HG02759 (cell line): ENCODE results near the gene ULK4.
A peak's percentile ranks its signal among the peaks of the same experiment; 100 is the strongest.

ENCODE experiments used
- ATAC-seq: cut with Tn5 transposase; IDR thresholded peaks from one replicate; pipeline ENCODE4 v1.9.1; 2021; ENCODE audit warnings: mild to moderate bottlenecking, moderate library complexity; ENCODE audit not compliant: unreplicated experiment

ULK4 gene

DNA sequence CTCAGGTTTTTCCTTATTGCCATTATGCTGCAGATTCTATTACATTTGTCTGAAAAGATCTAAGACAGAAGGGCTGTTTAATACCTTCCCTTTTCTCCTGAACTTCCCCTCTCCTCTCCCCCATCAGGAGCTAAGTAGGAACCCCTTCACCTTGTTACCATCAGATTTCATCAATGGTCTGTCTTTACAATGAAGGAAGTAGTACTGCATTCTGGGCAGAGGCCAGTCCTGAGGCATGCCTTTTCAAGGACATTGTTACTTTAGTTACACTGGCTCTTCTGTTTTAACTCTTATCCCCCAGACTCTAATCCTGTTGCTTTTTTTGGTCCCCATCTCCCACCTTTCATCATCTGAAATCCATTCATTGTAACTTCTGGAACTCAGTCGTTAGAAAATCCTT lies 754.5 kb downstream of the ULK4 start:
- no peak for ATAC-seq

- no peak for ATAC-seq
These were observed 756.3 kb downstream of the ULK4 start for GRCh38 chr3:41205591-41205990.

DNA sequence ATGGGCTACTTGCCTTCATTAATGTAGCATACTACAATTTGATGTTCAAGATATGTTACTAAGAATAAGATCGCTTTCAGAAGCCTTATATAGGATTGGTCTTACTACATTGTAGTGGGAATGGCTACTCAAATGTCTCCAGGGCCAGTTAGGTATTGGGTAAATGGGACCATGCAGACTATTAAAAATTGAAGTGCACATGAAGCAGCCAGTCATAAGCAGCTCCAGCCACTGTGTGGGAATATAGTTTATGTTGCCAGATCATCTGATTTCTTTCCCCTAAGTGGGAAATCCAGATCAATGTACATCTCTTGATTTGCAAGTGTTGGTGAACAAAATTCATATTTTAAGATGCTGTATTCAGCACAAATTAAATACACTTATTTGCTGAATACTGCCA lies 757.5 kb downstream of the ULK4 start:
- ATAC-seq = no peak

GRCh38 chr3:41202834-41203345 lies 759.0 kb downstream of the ULK4 start:
- ATAC-seq = no peak

DNA sequence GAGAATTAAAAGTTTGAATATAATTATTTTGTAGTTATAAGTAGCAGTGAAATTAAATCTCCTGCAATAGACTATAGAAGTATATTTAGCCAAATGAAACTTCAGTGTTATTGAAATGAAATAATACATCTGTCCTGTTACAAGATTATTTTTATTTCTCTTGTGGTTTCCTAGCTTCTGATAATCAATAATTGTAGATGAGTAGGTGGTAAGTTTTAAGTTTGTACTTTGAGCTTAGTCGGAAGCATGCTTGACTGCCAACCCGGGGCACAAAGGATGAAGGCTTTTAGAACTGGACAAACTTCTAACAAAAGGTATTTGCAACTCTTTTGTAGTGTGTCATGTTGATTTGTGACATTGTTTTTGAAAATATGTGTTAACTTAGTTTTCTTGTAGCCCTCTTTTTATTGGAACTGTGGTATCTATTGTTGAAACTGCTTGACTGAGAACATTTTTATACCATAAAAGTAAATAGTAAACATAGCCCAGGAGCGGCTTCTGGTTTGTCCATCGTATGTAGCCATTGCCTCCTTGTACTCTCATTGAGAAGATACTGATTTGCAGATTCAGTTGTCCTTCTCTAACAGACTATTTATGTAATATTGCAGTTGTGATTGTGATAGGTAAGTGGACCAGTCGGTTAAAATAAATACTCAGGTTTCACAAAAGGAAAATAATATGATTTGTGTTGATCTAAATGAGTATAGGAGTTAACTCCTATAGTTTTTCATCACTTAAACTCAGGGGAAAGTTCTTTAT lies 759.6 kb downstream of the ULK4 start:
- ATAC-seq = no peak

GRCh38 chr3:41200669-41201021 lies 761.3 kb downstream of the ULK4 start:
- ATAC-seq = no peak

DNA sequence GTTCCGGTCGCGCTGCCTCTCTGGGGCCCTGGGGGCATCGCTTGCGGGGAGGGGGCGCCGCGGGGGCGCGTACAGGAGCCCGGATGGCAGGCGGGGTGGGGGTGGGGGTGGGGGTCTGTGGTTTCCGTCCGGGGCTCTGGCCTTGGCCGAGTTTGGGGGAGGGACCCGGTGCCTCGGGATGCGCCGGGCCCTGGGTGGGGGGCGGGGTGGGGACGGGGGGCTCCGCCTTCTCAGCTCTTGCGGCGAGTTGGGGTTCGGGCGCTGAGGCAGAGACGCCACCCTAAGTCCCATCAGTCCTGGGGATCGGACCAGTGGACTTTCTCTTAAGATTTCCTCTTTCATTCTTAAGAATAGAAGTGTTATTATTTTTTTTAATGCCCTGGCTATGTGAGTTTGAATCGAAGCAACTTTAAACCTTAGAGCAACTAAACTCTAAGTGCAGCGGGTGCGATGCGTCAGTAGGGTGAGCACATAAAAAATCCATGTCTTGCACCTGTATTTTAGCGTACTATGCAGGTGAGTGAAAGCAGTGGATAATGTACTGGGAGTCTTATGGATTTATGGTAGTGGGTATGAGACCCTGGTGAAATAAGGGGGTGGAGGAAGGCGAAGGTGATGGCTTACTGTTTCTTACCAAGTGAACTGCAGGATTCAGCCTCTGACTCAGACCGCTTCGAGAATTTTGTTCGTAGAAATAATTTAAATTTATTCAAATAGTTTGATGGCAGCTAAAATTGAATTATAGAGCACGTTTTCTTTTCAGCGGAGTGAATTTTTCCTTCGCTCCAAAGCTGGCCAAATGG lies 761.8 kb downstream of the ULK4 start:
- ATAC-seq = peak; percentile 8

GRCh38 chr3:41198950-41199865 lies 762.7 kb downstream of the ULK4 start, which contains the start of gene CTNNB1:
Gene CTNNB1 (plus strand): TSS chr3:41199505. CDS start chr3:41224069, 24,564 bp downstream.
- peak; percentile 76 for ATAC-seq

DNA sequence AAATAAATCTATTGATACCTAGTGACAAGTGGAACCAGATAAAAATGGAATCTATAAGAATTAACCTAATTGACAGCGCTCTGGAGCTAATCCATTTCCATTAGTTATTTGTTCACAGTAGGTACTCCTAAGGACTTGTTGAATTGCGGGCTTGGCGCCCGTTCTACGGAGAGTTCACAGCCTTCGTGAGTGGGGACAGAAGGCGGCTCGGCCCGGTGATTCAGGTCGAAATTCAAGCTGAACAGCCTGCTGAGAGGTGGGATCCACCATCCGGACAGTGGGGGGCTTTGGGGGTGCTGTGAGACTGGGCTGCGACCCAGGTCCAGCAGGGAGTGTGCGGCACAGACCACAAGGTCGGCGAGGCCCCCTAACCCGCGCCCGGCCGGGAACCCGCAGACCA lies 763.4 kb downstream of the ULK4 start:
- ATAC-seq = no peak

- ATAC-seq = no peak
These were observed 763.9 kb downstream of the ULK4 start for GRCh38 chr3:41198046-41198445.
